PFSK-1 (cell line): ENCODE measurements around the gene CCDC69.

Source experiments
- FOXP2 ChIP-seq: optimal IDR thresholded peaks from 2 replicates; pipeline ENCODE3; 2011; ENCODE audit warnings: borderline replicate concordance, control low read depth, inconsistent platforms; ENCODE audit not compliant: insufficient read depth; ENCODE audit errors: extremely low read length, extremely low read depth
- POLR2AphosphoS5 ChIP-seq: IDR thresholded peaks from 2 replicates; pipeline ENCODE4 v1.6.1; 2012; ENCODE audit warnings: low read depth, mild to moderate bottlenecking, control low read depth, low read length, moderate library complexity
- REST ChIP-seq, 2 experiments: IDR thresholded peaks; 2 replicates each; pipeline versions ENCODE4 v1.6.1 to v1.8.0; 2011 to 2012; ENCODE audit warnings: low read depth in 2 of 2, low read length in 2 of 2, control low read depth in 1 of 2, inconsistent platforms in 1 of 2, mild to moderate bottlenecking in 1 of 2, moderate library complexity in 1 of 2; ENCODE audit not compliant: insufficient read depth in 1 of 2
- SIN3A ChIP-seq: IDR thresholded peaks from 2 replicates; pipeline ENCODE4 v1.6.1; 2012; ENCODE audit warnings: mild to moderate bottlenecking, low read length, moderate library complexity, borderline replicate concordance; ENCODE audit not compliant: insufficient read depth
- TAF1 ChIP-seq: IDR thresholded peaks from 2 replicates; pipeline ENCODE4 v1.6.1; 2012; ENCODE audit warnings: low read length, control low read depth, borderline replicate concordance; ENCODE audit not compliant: insufficient read depth

DNA sequence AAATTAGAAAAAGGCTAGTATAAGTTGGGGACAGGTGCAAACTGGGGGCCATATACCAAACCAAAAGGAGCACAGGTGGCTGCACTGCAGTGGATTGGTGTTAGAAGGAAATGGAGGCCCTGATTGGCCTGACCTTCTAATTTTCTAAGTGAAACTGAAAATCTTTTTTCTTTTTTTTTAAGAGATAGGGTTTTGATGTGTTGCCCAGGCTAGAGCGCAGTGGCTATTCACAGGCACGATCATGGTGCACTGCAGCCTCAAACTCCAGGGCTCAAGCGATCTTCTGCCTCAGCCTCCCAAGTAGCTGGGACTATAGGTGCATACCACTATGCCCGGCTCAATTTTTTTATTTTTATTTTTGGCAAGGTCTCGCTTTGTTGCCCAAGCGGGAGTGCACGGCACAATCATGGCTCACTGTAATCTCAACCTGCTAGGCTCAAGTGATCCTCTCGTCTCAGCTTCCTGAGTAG is 9.8 kb upstream of the CCDC69 start:
- TF ChIP-seq REST (IDR thresholded peaks at IDR 0.05; ENCODE audit: insufficient read depth in 1 of 2, low read depth in 2 of 2, low read length in 2 of 2) (no peak), POLR2AphosphoS5 (no peak), TAF1 (no peak), SIN3A (no peak), FOXP2 (no peak)
